Keratinocyte (primary cell): ENCODE data around the gene CCDC102A. TPM values are rescaled to one million over a fixed set of nuclear protein-coding genes. Genes with fewer than 3 reads are reported as not detected.

ENCODE experiments used
- DNase-seq: peaks from one replicate; pipeline ENCODE4 v3.0.0-alpha.2; 2011; ENCODE audit warnings: low read depth, missing footprints, low spot score
- FAIRE-seq: peaks from 2 replicates; lab custom pipeline; 2011; peaks lifted over from hg19 to GRCh38; lab: Jason Lieb, UNC
- H2AFZ ChIP-seq: 2 replicates; pipeline ENCODE4 v1.6.0; 2012; ENCODE audit warnings: low read length, control low read depth, inconsistent platforms; ENCODE audit not compliant: control insufficient read depth
- H3K27ac ChIP-seq: 2 replicates; pipeline ENCODE4 v1.5.1; 2011; ENCODE audit warnings: low read length; ENCODE audit not compliant: control insufficient read depth, insufficient read depth
- H3K27me3 ChIP-seq: 3 replicates; pipeline ENCODE4 v1.6.0; 2011; ENCODE audit warnings: low read length; ENCODE audit not compliant: control insufficient read depth, insufficient read depth; ENCODE audit errors: extremely low read depth
- H3K36me3 ChIP-seq, 2 experiments: 2 replicates in 1 of 2; 3 replicates in 1 of 2; pipeline ENCODE4 v1.5.1; 2011; ENCODE audit warnings: low read length in 2 of 2, mild to moderate bottlenecking in 1 of 2; ENCODE audit not compliant: control insufficient read depth in 2 of 2, insufficient read depth in 2 of 2; ENCODE audit errors: extremely low read depth in 1 of 2
- H3K4me1 ChIP-seq: 3 replicates; pipeline ENCODE4 v1.5.1; 2011; ENCODE audit warnings: low read length; ENCODE audit not compliant: control insufficient read depth, insufficient read depth; ENCODE audit errors: extremely low read depth
- H3K4me2 ChIP-seq: 3 replicates; pipeline ENCODE4 v1.6.0; 2011; ENCODE audit warnings: low read depth, low read length; ENCODE audit not compliant: control insufficient read depth, insufficient read depth; ENCODE audit errors: extremely low read depth
- H3K4me3 ChIP-seq, 3 experiments: fragments of 200-600 bp in 1 of 3; sonication (generic) in 1 of 3; 2 replicates in 2 of 3; 3 replicates in 1 of 3; pipeline ENCODE4 v1.5.1; 2011 to 2016; ENCODE audit warnings: low read length in 3 of 3, mild to moderate bottlenecking in 3 of 3, control low read depth in 2 of 3, inconsistent platforms in 1 of 3, low read depth in 1 of 3, mixed read lengths in 1 of 3, mixed run types in 1 of 3, moderate library complexity in 1 of 3; ENCODE audit not compliant: control insufficient read depth in 2 of 3, insufficient read depth in 2 of 3; ENCODE audit errors: extremely low read depth in 1 of 3
- H3K79me2 ChIP-seq: 2 replicates; pipeline ENCODE4 v1.6.0; 2012; ENCODE audit warnings: low read length; ENCODE audit not compliant: control insufficient read depth, insufficient read depth
- H3K9ac ChIP-seq: 3 replicates; pipeline ENCODE4 v1.6.0; 2011; ENCODE audit warnings: low read length; ENCODE audit not compliant: control insufficient read depth, insufficient read depth; ENCODE audit errors: extremely low read depth
- H3K9me1 ChIP-seq: 3 replicates; pipeline ENCODE4 v1.6.0; 2011; ENCODE audit warnings: low read length; ENCODE audit not compliant: control insufficient read depth, insufficient read depth; ENCODE audit errors: extremely low read depth
- H3K9me3 ChIP-seq: 2 replicates; pipeline ENCODE4 v1.5.1; 2012; ENCODE audit warnings: low read depth, low read length; ENCODE audit not compliant: control insufficient read depth
- H4K20me1 ChIP-seq: 3 replicates; pipeline ENCODE4 v1.6.0; 2011; ENCODE audit warnings: low read length; ENCODE audit not compliant: control insufficient read depth, insufficient read depth; ENCODE audit errors: extremely low read depth
- CTCF ChIP-seq, 3 experiments: IDR thresholded peaks in 1 of 3; conservative IDR thresholded peaks in 1 of 3; optimal IDR thresholded peaks in 1 of 3; 2 replicates in 2 of 3; 3 replicates in 1 of 3; pipeline versions ENCODE3 to v1.5.1; 2011; ENCODE audit warnings: low read length in 3 of 3, mild to moderate bottlenecking in 3 of 3, moderate library complexity in 2 of 3, control low read depth in 1 of 3, inconsistent platforms in 1 of 3; ENCODE audit not compliant: insufficient read depth in 2 of 3; ENCODE audit errors: extremely low read depth in 1 of 3
- EZH2 ChIP-seq: IDR thresholded peaks from one replicate; pipeline ENCODE4 v1.6.1; 2012; ENCODE audit warnings: inconsistent platforms, mild to moderate bottlenecking, low read length, moderate library complexity
- dilution Hi-C: fragments of 300-500 bp; cut with MboI; formaldehyde crosslinking; loops from one replicate; pipeline ENCODE4 v1.7.0; 2020; ENCODE audit warnings: low sequenced_read_pairs; ENCODE audit not compliant: extremely low pct_ligation_motif_present
- polyA plus RNA-seq, 5 experiments: library from polyadenylated mRNA; depleted of rRNA in 3 of 5; stranded (reverse) in 3 of 5; stranded (forward) in 1 of 5; unstranded in 1 of 5; fragments of >200 nt; gene quantifications; 1 replicate in 1 of 5; 2 replicates in 3 of 5; 3 replicates in 1 of 5; pipeline versions ENCODE4 v1.2.1 to v1.2.3, GENCODE V29; 2011 to 2012; ENCODE audit warnings: missing spikeins in 2 of 5, low read depth in 1 of 5, low replicate concordance in 1 of 5

CCDC102A gene
- polyA plus RNA-seq, 1 donor (not counting 4 experiments of a cell fraction or from before 2014, with no cell fraction given): 2.2 TPM

- Histone ChIP-seq H3K9ac (no peak overlapping the region), H4K20me1 (no peaks in the 10 kb centered on the region), H3K4me2 (no peak overlapping the region), H3K27ac (no peak overlapping the region), H3K36me3 (no peaks in the 10 kb centered on the region), H3K27me3 (peaks cover 10% of the 10 kb centered on the region), H3K79me2 (no peaks in the 10 kb centered on the region), H3K4me3 (no peak overlapping the region), H2AFZ (no peak overlapping the region), H3K9me3 (no peaks in the 10 kb centered on the region), H3K4me1 (no peaks in the 10 kb centered on the region), H3K9me1 (no peaks in the 10 kb centered on the region)
- FAIRE-seq (no peak), DNase-seq (no peak)
- TF ChIP-seq CTCF (optimal IDR thresholded peaks at IDR 0.05 in 1 of 3, IDR thresholded peaks at IDR 0.05 in 1 of 3, conservative IDR thresholded peaks at IDR 0.05 in 1 of 3; ENCODE audit: extremely low read depth in 1 of 3, insufficient read depth in 2 of 3, low read length in 3 of 3): no peak
- no peak for TF ChIP-seq EZH2
- dilution Hi-C loops: no loop called here
Observed at GRCh38 chr16:57503366-57503765, 33.0 kb downstream of the CCDC102A start.

- H3K9ac ChIP-seq: no peak overlapping the region
- no peaks in the 10 kb centered on the region for H4K20me1 ChIP-seq
- no peak overlapping the region for H2AFZ ChIP-seq
- H3K9me3 ChIP-seq: no peaks in the 10 kb centered on the region
- H3K36me3 ChIP-seq: no peaks in the 10 kb centered on the region
- no peak overlapping the region for H3K27ac ChIP-seq
- H3K9me1 ChIP-seq: no peaks in the 10 kb centered on the region
- no peaks in the 10 kb centered on the region for H3K79me2 ChIP-seq
- no peak overlapping the region for H3K4me2 ChIP-seq
- H3K27me3 ChIP-seq: peaks cover 10% of the 10 kb centered on the region
- no peak for TF ChIP-seq EZH2
- no peaks in the 10 kb centered on the region for H3K4me1 ChIP-seq
- FAIRE-seq: no peak
- DNase-seq: no peak
- no peak overlapping the region for H3K4me3 ChIP-seq
- dilution Hi-C loops: no loop called here
Observed at GRCh38 chr16:57502048-57502775, 34.2 kb downstream of the CCDC102A start.
